Effector memory CD8-positive, alpha-beta T cell (primary cell): Measurements from ENCODE around the gene SRCIN1.
"Not testable (repeated sequence)": the region's sequence is repeated elsewhere in the genome, so short reads cannot be mapped to it uniquely, and the experiment has no call there.

Source experiments
- ATAC-seq: fragments of 150-1000 bp; cut with Tn5 transposase; replicated peaks from 2 replicates; pipeline ENCODE4 v1.10.0; 2021; ENCODE audit warnings: mild to moderate bottlenecking, moderate library complexity
- DNase-seq, 3 experiments: peaks; one replicate each; pipeline ENCODE4 v3.0.0; 2021
- H3K27ac Mint-ChIP-seq, 2 donors: one replicate each; pipeline ENCODE4 v1.8.0; 2022; ENCODE audit warnings: mild to moderate bottlenecking in 2 of 2, mixed read lengths in 2 of 2, moderate library complexity in 2 of 2
- H3K27me3 Mint-ChIP-seq, 2 donors: one replicate each; pipeline ENCODE4 v1.8.0; 2022; ENCODE audit warnings: mixed read lengths in 2 of 2
- H3K36me3 Mint-ChIP-seq: one replicate; pipeline ENCODE4 v1.8.0; 2022; ENCODE audit warnings: mild to moderate bottlenecking, moderate library complexity, mixed read lengths; ENCODE audit not compliant: insufficient read depth
- H3K4me1 Mint-ChIP-seq, 2 donors: one replicate each; pipeline ENCODE4 v1.8.0; 2022; ENCODE audit warnings: low read depth in 2 of 2, mixed read lengths in 2 of 2
- H3K4me3 Mint-ChIP-seq, 2 donors: one replicate each; pipeline ENCODE4 v1.8.0; 2022; ENCODE audit warnings: mild to moderate bottlenecking in 2 of 2, mixed read lengths in 2 of 2, moderate library complexity in 2 of 2
- H3K9me3 Mint-ChIP-seq, 2 donors: one replicate each; pipeline ENCODE4 v1.8.0; 2022; ENCODE audit warnings: mixed read lengths in 2 of 2

SRCIN1 gene

GRCh38 chr17:38541281-38541680, 64.5 kb downstream of the SRCIN1 start:
- Mint-ChIP-seq H3K4me3 (no peak overlapping the region), H3K4me1 (no peaks in the 10 kb centered on the region), H3K9me3 (no peaks in the 10 kb centered on the region), H3K36me3 (no peaks in the 10 kb centered on the region), H3K27ac (no peak overlapping the region), H3K27me3 (peaks cover 49 to 77% of the 10 kb centered on the region in 2 donors)
- ATAC-seq (no peak), DNase-seq (no peak)

- Mint-ChIP-seq H3K36me3 (no peaks in the 10 kb centered on the region), H3K27ac (no peak overlapping the region), H3K27me3 (peaks cover 56 to 83% of the 10 kb centered on the region in 2 donors), H3K4me3 (no peak overlapping the region), H3K9me3 (no peaks in the 10 kb centered on the region), H3K4me1 (no peaks in the 10 kb centered on the region)
- DNase-seq = no peak
- ATAC-seq = no peak
Measured at GRCh38 chr17:38540514-38541045, 65.2 kb downstream of the SRCIN1 start.

GRCh38 chr17:38539386-38539785, 66.4 kb downstream of the SRCIN1 start:
- H3K36me3 Mint-ChIP-seq = no peaks in the 10 kb centered on the region
- H3K27me3 Mint-ChIP-seq = peaks cover 58 to 88% of the 10 kb centered on the region in 2 donors
- no peak for ATAC-seq

GRCh38 chr17:38538906-38539305, 66.8 kb downstream of the SRCIN1 start:
- Mint-ChIP-seq H3K27me3 (peaks cover 54 to 88% of the 10 kb centered on the region in 2 donors), H3K4me3 (no peak overlapping the region), H3K27ac (no peak overlapping the region), H3K4me1 (peaks cover 0 to 3% of the 10 kb centered on the region in 2 donors), H3K9me3 (no peaks in the 10 kb centered on the region), H3K36me3 (peaks cover 4% of the 10 kb centered on the region)
- ATAC-seq (no peak), DNase-seq (no peak)

More at GRCh38 chr17:38539386-38539785, 66.4 kb downstream of the SRCIN1 start:
- no peaks in the 10 kb centered on the region for H3K4me1 Mint-ChIP-seq
- no peak overlapping the region for H3K27ac Mint-ChIP-seq
- H3K9me3 Mint-ChIP-seq = no peaks in the 10 kb centered on the region
- DNase-seq = no peak
- H3K4me3 Mint-ChIP-seq = no peak overlapping the region

GRCh38 chr17:38536661-38537060, 69.1 kb downstream of the SRCIN1 start:
- H3K4me3 Mint-ChIP-seq = no peak overlapping the region
- H3K4me1 Mint-ChIP-seq = peaks cover 0 to 3% of the 10 kb centered on the region in 2 donors
- no peaks in the 10 kb centered on the region for H3K9me3 Mint-ChIP-seq
- peaks cover 50 to 86% of the 10 kb centered on the region in 2 donors for H3K27me3 Mint-ChIP-seq
- ATAC-seq = no peak
- no peak overlapping the region for H3K27ac Mint-ChIP-seq
- DNase-seq = no peak
- H3K36me3 Mint-ChIP-seq = peaks cover 4% of the 10 kb centered on the region

GRCh38 chr17:38535886-38536285, 69.9 kb downstream of the SRCIN1 start:
- ATAC-seq (no peak), DNase-seq (no peak)
- Mint-ChIP-seq H3K4me1 (peaks cover 0 to 4% of the 10 kb centered on the region in 2 donors), H3K36me3 (peaks cover 4% of the 10 kb centered on the region), H3K9me3 (no peaks in the 10 kb centered on the region), H3K27me3 (peaks cover 48 to 86% of the 10 kb centered on the region in 2 donors), H3K4me3 (no peak overlapping the region), H3K27ac (no peak overlapping the region)

GRCh38 chr17:38534498-38534885, 71.3 kb downstream of the SRCIN1 start:
- Mint-ChIP-seq H3K4me3 (no peak overlapping the region), H3K27ac (no peak overlapping the region), H3K27me3 (peaks cover 50 to 86% of the 10 kb centered on the region in 2 donors), H3K36me3 (peaks cover 4% of the 10 kb centered on the region), H3K9me3 (no peaks in the 10 kb centered on the region), H3K4me1 (peaks cover 0 to 7% of the 10 kb centered on the region in 2 donors)
- ATAC-seq (no peak), DNase-seq (no peak)

GRCh38 chr17:38533866-38534497, 71.8 kb downstream of the SRCIN1 start:
- DNase-seq (no peak), ATAC-seq (no peak)
- peaks cover 4% of the 10 kb centered on the region for H3K36me3 Mint-ChIP-seq
- no peak overlapping the region for H3K27ac Mint-ChIP-seq
- H3K4me1 Mint-ChIP-seq = peaks cover 0 to 7% of the 10 kb centered on the region in 2 donors
- H3K9me3 Mint-ChIP-seq = no peaks in the 10 kb centered on the region
- H3K27me3 Mint-ChIP-seq = peaks cover 46 to 84% of the 10 kb centered on the region in 2 donors
- H3K4me3 Mint-ChIP-seq = no peak overlapping the region

GRCh38 chr17:38533241-38533640, 72.5 kb downstream of the SRCIN1 start:
- Mint-ChIP-seq H3K9me3 (no peaks in the 10 kb centered on the region), H3K4me1 (peaks cover 0 to 7% of the 10 kb centered on the region in 2 donors), H3K27ac (no peak overlapping the region), H3K36me3 (peaks cover 4% of the 10 kb centered on the region), H3K4me3 (no peak overlapping the region), H3K27me3 (peaks cover 50 to 86% of the 10 kb centered on the region in 2 donors)
- no peak for DNase-seq
- ATAC-seq = no peak

- Mint-ChIP-seq H3K9me3 (no peaks in the 10 kb centered on the region), H3K4me1 (peaks cover 0 to 7% of the 10 kb centered on the region in 2 donors), H3K4me3 (no peak overlapping the region), H3K27ac (no peak overlapping the region), H3K27me3 (peaks cover 58 to 93% of the 10 kb centered on the region in 2 donors), H3K36me3 (peaks cover 4% of the 10 kb centered on the region)
- DNase-seq (no peak), ATAC-seq (no peak)
Measured at GRCh38 chr17:38532451-38532850, 73.3 kb downstream of the SRCIN1 start.

GRCh38 chr17:38531761-38532160, 74.0 kb downstream of the SRCIN1 start:
- not testable (repeated sequence) for ATAC-seq, H3K36me3 Mint-ChIP-seq, H3K4me1 Mint-ChIP-seq, DNase-seq, H3K27ac Mint-ChIP-seq, H3K4me3 Mint-ChIP-seq, H3K9me3 Mint-ChIP-seq
- peaks cover 58 to 88% of the 10 kb centered on the region in 2 donors for H3K27me3 Mint-ChIP-seq

GRCh38 chr17:38530856-38531255, 74.9 kb downstream of the SRCIN1 start:
- H3K9me3 Mint-ChIP-seq, H3K4me1 Mint-ChIP-seq, H3K27ac Mint-ChIP-seq, ATAC-seq, H3K4me3 Mint-ChIP-seq, H3K36me3 Mint-ChIP-seq, DNase-seq: not testable (repeated sequence)
- H3K27me3 Mint-ChIP-seq = peaks cover 49 to 79% of the 10 kb centered on the region in 2 donors

- not testable (repeated sequence) for H3K36me3 Mint-ChIP-seq, DNase-seq, H3K27ac Mint-ChIP-seq, H3K9me3 Mint-ChIP-seq, H3K4me3 Mint-ChIP-seq, H3K4me1 Mint-ChIP-seq, ATAC-seq
- H3K27me3 Mint-ChIP-seq = peaks cover 42 to 70% of the 10 kb centered on the region in 2 donors
Measured at GRCh38 chr17:38528141-38528540, 77.6 kb downstream of the SRCIN1 start.

- not testable (repeated sequence) for H3K36me3 Mint-ChIP-seq, H3K4me1 Mint-ChIP-seq, H3K9me3 Mint-ChIP-seq, H3K27ac Mint-ChIP-seq, DNase-seq, H3K4me3 Mint-ChIP-seq, ATAC-seq
- peaks cover 30 to 58% of the 10 kb centered on the region in 2 donors for H3K27me3 Mint-ChIP-seq
Measured at GRCh38 chr17:38526526-38526925, 79.2 kb downstream of the SRCIN1 start.
